Measurements from ENCODE around the gene ANXA11. TPM values are rescaled to one million over a fixed set of nuclear protein-coding genes. Genes with fewer than 3 reads are reported as not detected.

The ANXA11 gene
- total RNA-seq, 1 donor from 2014 or later: 219 TPM

- DNase-seq (ENCODE audit: low read depth): no peak
Measured at GRCh38 chr10:80118669-80119068, 86.7 kb downstream of the ANXA11 start.

GRCh38 chr10:80110986-80111385 lies 94.4 kb downstream of the ANXA11 start:
- DNase-seq (ENCODE audit: low read depth): no peak

- no peak for DNase-seq (ENCODE audit: low read depth)
Measured at GRCh38 chr10:80108576-80109239, 96.6 kb downstream of the ANXA11 start.

- DNase-seq (ENCODE audit: low read depth): peak; percentile 10
Measured at GRCh38 chr10:80104066-80104926, 101.0 kb downstream of the ANXA11 start.

Other genes with a start within 250 kb of the ANXA11 start
- 7.4 and 11.2 TPM in 2 replicates for gene TMEM254, start 126.9 kb downstream of the ANXA11 start, total RNA-seq
- gene PLAC9, start 72.8 kb downstream of the ANXA11 start, total RNA-seq: 0.43 TPM in 1 of 2 replicates, not detected in the other
- gene MAT1A, start 84.1 kb upstream of the ANXA11 start, total RNA-seq: 0.11 TPM in 1 of 2 replicates, not detected in the other
- gene DYDC1, start 151.2 kb upstream of the ANXA11 start, total RNA-seq: not detected in 2 replicates
- not detected in 2 replicates for gene DYDC2, start 151.2 kb upstream of the ANXA11 start, total RNA-seq
- gene PRXL2A, start 203.0 kb upstream of the ANXA11 start, total RNA-seq: 0.11 and 0.31 TPM in 2 replicates
- gene TSPAN14, start 248.8 kb upstream of the ANXA11 start, total RNA-seq: 54.6 and 79.8 TPM in 2 replicates

All from myocyte (in vitro differentiated cells).